HepG2 (cell line): ENCODE measurements around the gene UBE3D. TPM values are rescaled to one million over a fixed set of nuclear protein-coding genes. Genes with fewer than 3 reads are reported as not detected.

Source experiments
- ATAC-seq: fragments of 200-7000 bp; cut with Tn5 transposase; 3 replicates; pipeline ENCODE4 v1.9.1; 2020; ENCODE audit warnings: mild to moderate bottlenecking, moderate library complexity
- BruUV-seq: library from RNA; stranded (reverse); fragments of 400-500 nt; replicated peaks from 2 replicates; lab custom pipeline; 2021; lab: Mats Ljungman, UMichigan
- CTCF ChIA-PET: fragments of 300-600 bp; formaldehyde crosslinking; extraction: SDS; loops from one replicate; lab custom pipeline; 2021; ENCODE audit warnings: low total read pairs, inconsistent platforms, low intra/inter-chr PET ratio; lab: Yijun Ruan, JAX
- POLR2A ChIA-PET: fragments of 350-600 bp; sonication (Branson Sonifier 250); formaldehyde crosslinking; loops from one replicate; lab custom pipeline; 2020; ENCODE audit warnings: antibody characterized with exemption, inconsistent platforms; lab: Yijun Ruan, JAX
- DNase-seq: peaks from one replicate; pipeline ENCODE4 v3.0.0-alpha.2; 2015; ENCODE audit warnings: low spot score
- FAIRE-seq: peaks from 3 replicates; lab custom pipeline; 2011; peaks lifted over from hg19 to GRCh38; lab: Jason Lieb, UNC
- H2AFZ ChIP-seq: one replicate; pipeline ENCODE4 v1.6.1; 2011; ENCODE audit warnings: low read length, inconsistent platforms
- H3K27ac ChIP-seq: fragments of 300-600 bp; 3 replicates; pipeline ENCODE4 v1.8.0; 2011; ENCODE audit warnings: mixed run types, mild to moderate bottlenecking, mixed read lengths, low read length, inconsistent platforms; ENCODE audit not compliant: insufficient read depth; ENCODE audit errors: extremely low read length
- H3K27me3 ChIP-seq, 2 experiments: fragments of 200-600 bp in 1 of 2; 2 replicates in 1 of 2; 3 replicates in 1 of 2; pipeline versions ENCODE4 v1.6.0 to v1.8.0; 2011; ENCODE audit warnings: low read length in 2 of 2, mild to moderate bottlenecking in 2 of 2, moderate library complexity in 2 of 2, inconsistent platforms in 1 of 2; ENCODE audit not compliant: insufficient read depth in 2 of 2, control insufficient read depth in 1 of 2
- H3K36me3 ChIP-seq, 2 experiments: fragments of 200-600 bp in 1 of 2; replicated peaks in 1 of 2; 2 replicates in 1 of 2; 3 replicates in 1 of 2; pipeline versions ENCODE4 v1.5.1 to v1.8.0; 2011; ENCODE audit warnings: low read length in 2 of 2, inconsistent platforms in 1 of 2; ENCODE audit not compliant: insufficient read depth in 2 of 2, control insufficient read depth in 1 of 2
- H3K4me1 ChIP-seq: 2 replicates; pipeline ENCODE4 v1.5.1; 2012; ENCODE audit warnings: low read length, inconsistent platforms; ENCODE audit not compliant: insufficient read depth
- H3K4me2 ChIP-seq: 2 replicates; pipeline ENCODE4 v1.6.0; 2011; ENCODE audit warnings: low read depth, low read length, inconsistent platforms
- H3K4me3 ChIP-seq, 3 experiments: fragments of 200-600 bp in 1 of 3; sonication (generic), shearing (Covaris generic) in 1 of 3; replicated peaks in 1 of 3; 2 replicates each; pipeline ENCODE4 v1.5.1; 2011 to 2016; ENCODE audit warnings: low read length in 3 of 3, inconsistent platforms in 2 of 3, low read depth in 2 of 3, mild to moderate bottlenecking in 2 of 3, control low read depth in 1 of 3, mixed read lengths in 1 of 3; ENCODE audit not compliant: insufficient read depth in 1 of 3
- H3K79me2 ChIP-seq: one replicate; pipeline ENCODE4 v1.6.1; 2011; ENCODE audit warnings: low read length, inconsistent platforms; ENCODE audit not compliant: insufficient read depth
- H3K9ac ChIP-seq: 2 replicates; pipeline ENCODE4 v1.6.0; 2011; ENCODE audit warnings: mild to moderate bottlenecking, low read depth, low read length, inconsistent platforms; ENCODE audit not compliant: insufficient read depth
- H3K9me3 ChIP-seq: 2 replicates; pipeline ENCODE4 v1.5.1; 2012; ENCODE audit warnings: mild to moderate bottlenecking, low read length
- H4K20me1 ChIP-seq: 2 replicates; pipeline ENCODE4 v1.6.0; 2011; ENCODE audit warnings: inconsistent platforms, mild to moderate bottlenecking, low read length, moderate library complexity; ENCODE audit not compliant: insufficient read depth
- BRCA1 ChIP-seq: sonication (generic); formaldehyde crosslinking; IDR thresholded peaks from 2 replicates; pipeline ENCODE4 v1.4.0; 2020; ENCODE audit warnings: missing genetic modification reagents
- ELF4 ChIP-seq: sonication (generic); formaldehyde crosslinking; IDR thresholded peaks from 2 replicates; pipeline ENCODE4 v1.5.0; 2020; ENCODE audit warnings: missing genetic modification reagents, mild to moderate bottlenecking, moderate library complexity, borderline replicate concordance
- ISL2 ChIP-seq: sonication (generic); formaldehyde crosslinking; IDR thresholded peaks from 2 replicates; pipeline ENCODE4 v1.5.0; 2020; ENCODE audit warnings: missing genetic modification reagents
- MED1 ChIP-seq: sonication (generic); formaldehyde crosslinking; IDR thresholded peaks from 2 replicates; pipeline ENCODE4 v1.4.0; 2020; ENCODE audit warnings: missing genetic modification reagents
- SIN3A ChIP-seq: IDR thresholded peaks from 2 replicates; pipeline ENCODE4 v1.6.1; 2011; ENCODE audit warnings: low read depth, mild to moderate bottlenecking, control low read depth, low read length, borderline replicate concordance
- SMAD9 ChIP-seq: sonication (generic); formaldehyde crosslinking; IDR thresholded peaks from 2 replicates; pipeline ENCODE4 v1.5.1; 2020; ENCODE audit warnings: mild to moderate bottlenecking, missing genetic modification reagents
- TBL1XR1 ChIP-seq: fragments of 150-350 bp; IDR thresholded peaks from 2 replicates; pipeline ENCODE4 v1.6.1; 2014; ENCODE audit warnings: borderline replicate concordance, low read length; ENCODE audit not compliant: partially characterized antibody
- ZNF619 ChIP-seq: sonication (generic); formaldehyde crosslinking; IDR thresholded peaks from 2 replicates; pipeline ENCODE4 v1.4.0; 2020; ENCODE audit warnings: mild to moderate bottlenecking, missing genetic modification reagents
- ZSCAN25 ChIP-seq: sonication (generic); formaldehyde crosslinking; IDR thresholded peaks from 2 replicates; pipeline ENCODE4 v1.8.0; 2022; ENCODE audit warnings: mild to moderate bottlenecking, missing genetic modification reagents
- WGBS: methylation state at CpG from one replicate; pipeline ENCODE4 v1.1.6; 2017; ENCODE audit warnings: low lambda C conversion rate; 5-methylcytosine and 5-hydroxymethylcytosine counted together
- in situ Hi-C: cut with HindIII; loops from 2 replicates; pipeline ENCODE4 v1.10.0; 2017; ENCODE audit warnings: low pct_unique_long_range_greater_than_20kb; ENCODE audit not compliant: extremely low pct_ligation_motif_present
- intact Hi-C: fragments of 100-400 bp; cut with micrococcal nuclease; formaldehyde crosslinking; loops from one replicate; pipeline ENCODE4 v1.10.0; 2022; ENCODE audit not compliant: unreplicated experiment
- polyA plus RNA-seq, 8 experiments: library from polyadenylated mRNA; depleted of rRNA in 3 of 8; stranded (reverse) in 7 of 8; unstranded in 1 of 8; fragments of >200 nt; fragmentation: Illumina TruSeq in 4 of 8; extraction: Trizol in 4 of 8; gene quantifications; 2 replicates each; pipeline versions ENCODE4 v1.2.1 to v1.2.3, GENCODE V29; 2011 to 2016; ENCODE audit warnings: low read depth in 4 of 8, missing spikeins in 1 of 8, mixed read lengths in 1 of 8; ENCODE audit not compliant: insufficient read depth in 1 of 8
- total RNA-seq, 5 experiments: library from RNA; depleted of rRNA; stranded (reverse); fragments of >200 nt; fragmentation: Illumina TruSeq; extraction: Trizol; gene quantifications; 2 replicates each; pipeline ENCODE4 v1.2.3, GENCODE V29; 2016; ENCODE audit warnings: low read depth in 1 of 5
- TF ChIP-seq, protein P1 (sequence below): sonication (generic); formaldehyde crosslinking; IDR thresholded peaks from 2 replicates; pipeline ENCODE4 v1.5.1; 2020; ENCODE audit warnings: mild to moderate bottlenecking, missing genetic modification reagents, moderate library complexity

UBE3D gene
- total and polyA plus RNA-seq, 2 of the 13 experiments (the other 11 are each of a cell fraction or from before 2014, with no cell fraction given), result 5.1 to 11.4 TPM

DNA sequence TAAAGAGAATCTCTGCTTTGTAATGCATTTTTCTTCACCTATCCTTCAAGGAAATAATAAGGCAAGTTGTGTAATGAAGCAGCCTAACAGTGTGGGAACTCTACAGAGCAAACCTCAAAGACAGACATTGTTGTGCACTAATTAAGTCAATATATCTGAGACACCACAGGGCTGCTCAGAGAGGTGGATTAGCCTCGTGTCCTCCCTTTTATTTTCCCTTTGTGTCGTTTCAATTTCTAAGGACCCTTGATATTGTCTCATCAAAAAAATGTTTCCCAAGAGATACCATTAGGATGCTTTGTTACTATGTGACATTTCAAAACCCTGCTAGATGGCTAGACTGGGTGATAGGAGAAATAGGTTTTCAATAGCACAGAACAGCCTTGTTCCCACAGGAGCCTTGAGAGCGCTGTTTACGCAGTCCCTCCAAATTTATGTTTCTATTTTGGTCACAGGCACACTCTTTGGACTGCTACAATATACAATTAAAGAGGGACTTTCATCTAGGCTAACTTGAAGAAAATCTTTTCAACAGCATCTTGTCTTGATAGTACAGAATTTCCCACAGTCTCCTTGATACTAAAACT lies 23.1 kb downstream of the UBE3D start (continued):
- TF ChIP-seq, protein P1, sequence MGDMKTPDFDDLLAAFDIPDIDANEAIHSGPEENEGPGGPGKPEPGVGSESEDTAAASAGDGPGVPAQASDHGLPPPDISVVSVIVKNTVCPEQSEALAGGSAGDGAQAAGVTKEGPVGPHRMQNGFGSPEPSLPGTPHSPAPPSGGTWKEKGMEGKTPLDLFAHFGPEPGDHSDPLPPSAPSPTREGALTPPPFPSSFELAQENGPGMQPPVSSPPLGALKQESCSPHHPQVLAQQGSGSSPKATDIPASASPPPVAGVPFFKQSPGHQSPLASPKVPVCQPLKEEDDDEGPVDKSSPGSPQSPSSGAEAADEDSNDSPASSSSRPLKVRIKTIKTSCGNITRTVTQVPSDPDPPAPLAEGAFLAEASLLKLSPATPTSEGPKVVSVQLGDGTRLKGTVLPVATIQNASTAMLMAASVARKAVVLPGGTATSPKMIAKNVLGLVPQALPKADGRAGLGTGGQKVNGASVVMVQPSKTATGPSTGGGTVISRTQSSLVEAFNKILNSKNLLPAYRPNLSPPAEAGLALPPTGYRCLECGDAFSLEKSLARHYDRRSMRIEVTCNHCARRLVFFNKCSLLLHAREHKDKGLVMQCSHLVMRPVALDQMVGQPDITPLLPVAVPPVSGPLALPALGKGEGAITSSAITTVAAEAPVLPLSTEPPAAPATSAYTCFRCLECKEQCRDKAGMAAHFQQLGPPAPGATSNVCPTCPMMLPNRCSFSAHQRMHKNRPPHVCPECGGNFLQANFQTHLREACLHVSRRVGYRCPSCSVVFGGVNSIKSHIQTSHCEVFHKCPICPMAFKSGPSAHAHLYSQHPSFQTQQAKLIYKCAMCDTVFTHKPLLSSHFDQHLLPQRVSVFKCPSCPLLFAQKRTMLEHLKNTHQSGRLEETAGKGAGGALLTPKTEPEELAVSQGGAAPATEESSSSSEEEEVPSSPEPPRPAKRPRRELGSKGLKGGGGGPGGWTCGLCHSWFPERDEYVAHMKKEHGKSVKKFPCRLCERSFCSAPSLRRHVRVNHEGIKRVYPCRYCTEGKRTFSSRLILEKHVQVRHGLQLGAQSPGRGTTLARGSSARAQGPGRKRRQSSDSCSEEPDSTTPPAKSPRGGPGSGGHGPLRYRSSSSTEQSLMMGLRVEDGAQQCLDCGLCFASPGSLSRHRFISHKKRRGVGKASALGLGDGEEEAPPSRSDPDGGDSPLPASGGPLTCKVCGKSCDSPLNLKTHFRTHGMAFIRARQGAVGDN (CRISPR knock-in tag), result no peak
- TF ChIP-seq BRCA1 (no peak), SIN3A (no peak)

DNA sequence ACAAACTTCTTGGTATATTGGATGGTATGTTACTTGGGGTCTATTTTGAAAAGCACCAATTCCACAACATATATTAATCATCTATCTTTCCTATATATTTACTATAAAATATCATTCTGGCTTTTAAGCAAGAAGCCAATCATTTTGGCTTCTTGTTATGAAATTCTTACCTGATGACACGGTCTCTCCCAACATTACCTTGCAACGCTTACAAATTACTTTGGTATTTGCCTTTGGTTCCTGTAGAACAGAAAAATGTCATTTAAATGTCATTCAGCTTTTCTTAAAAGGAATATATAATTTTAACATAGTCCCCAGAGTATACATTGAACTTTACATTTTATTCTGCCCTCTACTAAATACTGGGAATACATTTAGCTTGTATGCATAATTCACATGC lies 27.4 kb downstream of the UBE3D start:
- FAIRE-seq (no peak), DNase-seq (no peak), ATAC-seq (no peak)
- no peak overlapping the region for H3K4me3 ChIP-seq
- no peaks in the 10 kb centered on the region for H4K20me1 ChIP-seq
- no peaks in the 10 kb centered on the region for H3K27me3 ChIP-seq
- in situ Hi-C loops (no loop called here), intact Hi-C loops (no loop called here)
- ChIA-PET POLR2A (no interaction called here), CTCF (no interaction called here)
- no peak for TF ChIP-seq ELF4 (CRISPR knock-in tag)
- no peak for TF ChIP-seq ZNF619 (CRISPR knock-in tag)
- no peak for TF ChIP-seq TBL1XR1
- no peak for TF ChIP-seq ZSCAN25 (CRISPR knock-in tag)
- no peak for TF ChIP-seq ISL2 (CRISPR knock-in tag)
- TF ChIP-seq MED1, result no peak
- no peak for TF ChIP-seq SMAD9 (CRISPR knock-in tag)
- BruUV-seq, result no TSS peak
- no peaks in the 10 kb centered on the region for H3K4me1 ChIP-seq
- no peaks in the 10 kb centered on the region for H3K9me3 ChIP-seq
- WGBS, result 95% methylated on average over 2 of the region's 2 CpGs
- no peaks in the 10 kb centered on the region for H3K79me2 ChIP-seq
- no peak overlapping the region for H3K27ac ChIP-seq
- H3K9ac ChIP-seq, result no peak overlapping the region
- no peak overlapping the region for H3K4me2 ChIP-seq
- H2AFZ ChIP-seq, result no peak overlapping the region
- H3K36me3 ChIP-seq, result no peaks in the 10 kb centered on the region; a peak in 2 of 5 replicates
